HepG2 (cell line): ENCODE measurements around the gene CSK. TPM values are rescaled to one million over a fixed set of nuclear protein-coding genes. Genes with fewer than 3 reads are reported as not detected.
A peak's percentile ranks its signal among the peaks of the same experiment; 100 is the strongest.

Source experiments
- CBX2 ChIP-seq, 2 experiments: fragments of 200-600 bp in 1 of 2; sonication (generic); formaldehyde crosslinking in 1 of 2; IDR thresholded peaks; 2 replicates each; pipeline versions ENCODE4 v1.7.0 to v1.8.1; 2018 to 2022; ENCODE audit warnings: low read depth in 2 of 2, low read length in 1 of 2, mild to moderate bottlenecking in 1 of 2, missing genetic modification reagents in 1 of 2
- FOXA1 ChIP-seq, 2 experiments: fragments of 450-650 bp in 1 of 2; sonication (generic) in 1 of 2; formaldehyde crosslinking in 1 of 2; IDR thresholded peaks; 2 replicates each; pipeline versions ENCODE4 v1.4.0 to v1.6.1; 2016 to 2020; ENCODE audit warnings: missing genetic modification reagents in 1 of 2
- MEF2D ChIP-seq: sonication (generic); formaldehyde crosslinking; IDR thresholded peaks from 2 replicates; pipeline ENCODE4 v1.5.1; 2020; ENCODE audit warnings: mild to moderate bottlenecking, missing genetic modification reagents
- MTF2 ChIP-seq: sonication (generic); formaldehyde crosslinking; IDR thresholded peaks from 2 replicates; pipeline ENCODE4 v1.5.0; 2020; ENCODE audit warnings: missing genetic modification reagents, borderline replicate concordance
- NFAT5 ChIP-seq: sonication (generic); formaldehyde crosslinking; IDR thresholded peaks from 2 replicates; pipeline ENCODE4 v1.4.0; 2020; ENCODE audit warnings: missing genetic modification reagents
- NR2F6 ChIP-seq, 2 experiments: IDR thresholded peaks; 2 replicates each; pipeline ENCODE4 v1.6.1; 2016; ENCODE audit warnings: antibody characterized with exemption in 1 of 2, mild to moderate bottlenecking in 1 of 2
- ZBTB21 ChIP-seq: sonication (generic); formaldehyde crosslinking; IDR thresholded peaks from 2 replicates; pipeline ENCODE4 v1.4.0; 2020; ENCODE audit warnings: missing genetic modification reagents
- ZBTB7A ChIP-seq: sonication (generic); formaldehyde crosslinking; IDR thresholded peaks from 2 replicates; pipeline ENCODE4 v1.8.0; 2022; ENCODE audit warnings: mild to moderate bottlenecking, missing genetic modification reagents
- ZFP36L2 ChIP-seq: sonication (generic); formaldehyde crosslinking; IDR thresholded peaks from 2 replicates; pipeline ENCODE4 v1.4.0; 2020; ENCODE audit warnings: missing genetic modification reagents
- ZNF407 ChIP-seq: sonication (generic); formaldehyde crosslinking; IDR thresholded peaks from one replicate; pipeline ENCODE4 v1.5.1; 2020; ENCODE audit warnings: mild to moderate bottlenecking, missing genetic modification reagents; ENCODE audit errors: not compliant biosample characterization
- ZNF510 ChIP-seq: sonication (generic); formaldehyde crosslinking; IDR thresholded peaks from 2 replicates; pipeline ENCODE4 v1.4.0; 2020; ENCODE audit warnings: low read depth, mild to moderate bottlenecking, missing genetic modification reagents
- ZNF879 ChIP-seq: sonication (generic); formaldehyde crosslinking; IDR thresholded peaks from 2 replicates; pipeline ENCODE4 v1.8.1; 2023; ENCODE audit warnings: missing genetic modification reagents
- ZUFSP ChIP-seq: sonication (generic); formaldehyde crosslinking; IDR thresholded peaks from 2 replicates; pipeline ENCODE4 v1.9.0; 2021; ENCODE audit warnings: missing genetic modification reagents, mild to moderate bottlenecking, borderline replicate concordance
- polyA plus RNA-seq, 8 experiments: library from polyadenylated mRNA; depleted of rRNA in 3 of 8; stranded (reverse) in 7 of 8; unstranded in 1 of 8; fragments of >200 nt; fragmentation: Illumina TruSeq in 4 of 8; extraction: Trizol in 4 of 8; gene quantifications; 2 replicates each; pipeline versions ENCODE4 v1.2.1 to v1.2.3, GENCODE V29; 2011 to 2016; ENCODE audit warnings: low read depth in 4 of 8, missing spikeins in 1 of 8, mixed read lengths in 1 of 8; ENCODE audit not compliant: insufficient read depth in 1 of 8
- total RNA-seq, 5 experiments: library from RNA; depleted of rRNA; stranded (reverse); fragments of >200 nt; fragmentation: Illumina TruSeq; extraction: Trizol; gene quantifications; 2 replicates each; pipeline ENCODE4 v1.2.3, GENCODE V29; 2016; ENCODE audit warnings: low read depth in 1 of 5

Gene CSK
- total and polyA plus RNA-seq, 2 of the 13 experiments (the other 11 are each of a cell fraction or from before 2014, with no cell fraction given), result 12.5 to 21.3 TPM

- TF ChIP-seq ZBTB21 (CRISPR knock-in tag), result no peak
- TF ChIP-seq NFAT5 (CRISPR knock-in tag), result no peak
- no peak for TF ChIP-seq ZBTB7A (CRISPR knock-in tag)
- TF ChIP-seq ZFP36L2 (CRISPR knock-in tag), result no peak
- TF ChIP-seq CBX2 (IDR thresholded peaks at IDR 0.05; ENCODE audit: low read depth, low read length), result no peak
- no peak for TF ChIP-seq CBX2 (CRISPR knock-in tag; IDR thresholded peaks at IDR 0.05; ENCODE audit: low read depth)
- 0 out of 2 replicates have a peak, but pooled peaks have one; percentile 74 for TF ChIP-seq ZNF879
- TF ChIP-seq ZNF510 (CRISPR knock-in tag), result no peak
- TF ChIP-seq NR2F6 (IDR thresholded peaks at IDR 0.05), result no peak
- 0 out of 2 replicates have a peak, but pooled peaks have one; percentile 34 for TF ChIP-seq NR2F6 (CRISPR knock-in tag; IDR thresholded peaks at IDR 0.05)
- peak; percentile 35 for TF ChIP-seq ZNF407 (CRISPR knock-in tag)
- TF ChIP-seq ZUFSP, result no peak
- peak; percentile 59; the same call in 1 of the 2 replicates for TF ChIP-seq MTF2 (CRISPR knock-in tag)
- TF ChIP-seq FOXA1 (IDR thresholded peaks at IDR 0.05), result no peak
- no peak for TF ChIP-seq FOXA1 (CRISPR knock-in tag; IDR thresholded peaks at IDR 0.05)
- 0 out of 2 replicates have a peak, but pooled peaks have one; percentile 47 for TF ChIP-seq MEF2D (CRISPR knock-in tag)
Observed at GRCh38 chr15:74783072-74783807, 1.4 kb downstream of the CSK start (continued).
